NCI-H128 (cell line): ENCODE data around the gene DPYSL5.
"Not testable (repeated sequence)": the region's sequence is repeated elsewhere in the genome, so short reads cannot be mapped to it uniquely, and the experiment has no call there.

Experiments
- DNase-seq: peaks from one replicate; lab custom pipeline; 2025; ENCODE audit not compliant: unreplicated experiment; lab: John Stamatoyannopoulos, UW

The DPYSL5 gene

DNA sequence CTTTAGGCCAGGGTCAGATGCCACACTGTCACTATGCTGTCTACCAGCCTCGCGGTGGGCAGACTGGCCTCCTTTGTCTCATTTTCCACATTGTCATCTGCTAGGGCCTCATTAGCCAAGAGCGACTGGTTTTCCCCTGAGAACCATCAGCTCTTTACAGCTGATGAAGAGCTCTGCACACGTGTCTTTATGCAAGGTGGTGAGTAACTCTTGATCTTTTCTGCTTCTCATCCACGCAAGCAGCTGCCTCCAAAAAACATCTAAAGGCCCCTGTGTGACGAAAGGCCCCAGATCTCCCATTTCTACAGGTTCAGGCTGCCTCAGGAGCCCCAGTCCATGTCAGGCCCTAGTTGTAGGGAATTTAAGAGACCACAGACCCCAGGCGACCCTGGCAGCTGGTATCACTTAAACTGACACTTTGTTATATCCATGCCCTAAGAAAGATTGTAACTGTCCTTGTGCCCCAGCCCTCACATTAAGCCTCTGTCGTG lies 52.9 kb downstream of the DPYSL5 start:
- DNase-seq: no peak

DNA sequence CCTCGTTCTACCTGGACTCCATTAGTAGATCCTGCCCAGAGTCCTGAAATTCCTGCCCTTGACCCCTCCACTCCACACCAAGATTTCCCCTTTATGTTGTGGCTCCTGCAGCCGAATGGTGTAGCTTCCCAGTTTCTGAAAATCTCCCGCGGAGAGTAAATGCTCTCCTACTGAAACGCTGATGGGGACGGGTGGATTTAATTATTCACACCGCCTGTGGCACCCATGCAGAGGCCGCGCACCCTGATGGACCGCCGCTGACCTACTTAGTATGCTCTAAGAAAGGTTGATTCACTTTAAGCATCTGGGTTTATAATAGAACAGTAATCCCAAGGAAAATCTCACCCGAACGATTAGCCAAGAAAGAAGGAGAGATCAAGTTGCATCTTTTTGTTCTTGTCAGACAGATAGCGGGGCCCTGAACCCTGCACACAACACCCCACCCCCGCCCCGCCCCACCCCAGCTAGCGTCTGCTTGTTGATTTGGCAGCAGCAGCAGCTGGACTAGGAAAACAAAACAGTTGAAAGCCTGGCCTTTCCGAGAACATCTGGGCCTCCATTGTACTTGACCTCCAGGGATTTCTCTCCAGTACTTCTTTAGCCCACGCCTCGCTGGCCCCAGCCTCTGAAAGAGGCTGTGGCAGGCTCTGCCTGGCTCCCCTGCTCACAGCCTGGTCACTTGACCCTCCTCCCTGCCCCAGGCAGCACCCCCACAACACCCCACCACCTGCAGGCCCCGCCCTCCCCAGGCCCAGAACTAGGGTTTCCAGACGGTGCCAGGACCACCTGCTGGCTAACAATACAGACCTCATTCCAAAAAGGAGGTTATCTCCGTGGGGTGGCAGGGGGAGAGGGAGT lies 53.6 kb downstream of the DPYSL5 start:
- DNase-seq: no peak

GRCh38 chr2:26903676-26904075 lies 55.7 kb downstream of the DPYSL5 start:
- no peak for DNase-seq

- DNase-seq: no peak
Observed at GRCh38 chr2:26904839-26905238, 56.9 kb downstream of the DPYSL5 start.

DNA sequence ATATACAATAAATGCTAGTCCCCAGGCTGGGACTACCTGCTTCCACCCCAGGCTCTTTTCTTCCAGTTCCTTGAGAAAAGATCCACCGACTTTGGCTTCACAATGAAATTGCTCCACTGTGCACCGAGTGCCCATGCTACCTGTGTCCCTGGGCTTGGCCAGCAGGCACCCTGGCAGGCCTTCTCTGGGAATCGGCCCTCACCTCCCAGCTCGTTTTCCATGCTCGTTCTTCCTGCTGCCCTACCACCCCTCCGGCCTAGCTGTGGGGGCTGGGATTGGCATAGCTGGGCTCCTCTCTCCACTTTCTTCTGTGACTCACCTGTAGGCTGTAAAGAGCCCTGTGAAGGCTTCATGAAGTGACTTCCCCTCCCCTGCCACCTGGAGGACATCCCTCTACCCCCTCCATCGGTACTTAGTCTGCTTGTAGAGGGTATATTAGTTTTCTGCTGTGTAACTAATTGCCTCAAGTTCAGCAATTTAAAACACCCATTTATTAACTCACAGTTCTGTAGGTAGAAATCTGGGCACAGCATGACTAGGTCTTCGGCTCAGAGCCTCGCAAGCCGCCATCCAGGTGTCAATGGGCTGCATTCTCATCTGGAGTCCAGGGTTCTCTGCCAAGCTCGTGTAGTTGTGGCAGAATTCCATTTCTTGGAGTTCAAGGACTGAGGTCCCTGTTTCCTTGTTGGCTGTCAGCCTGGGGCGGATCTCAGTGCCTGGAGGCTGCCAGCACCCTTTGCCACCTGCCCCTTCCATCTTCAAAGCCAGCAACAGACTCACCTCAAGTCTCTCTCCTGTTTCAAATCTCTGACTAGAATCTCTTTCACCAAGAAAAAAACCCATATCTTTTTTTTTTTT lies 57.6 kb downstream of the DPYSL5 start:
- DNase-seq: no peak

- no peak for DNase-seq
Observed at GRCh38 chr2:26907416-26907815, 59.5 kb downstream of the DPYSL5 start.

- DNase-seq: no peak
Observed at GRCh38 chr2:26910176-26910575, 62.2 kb downstream of the DPYSL5 start.

GRCh38 chr2:26911911-26912861 lies 64.3 kb downstream of the DPYSL5 start:
- peak; percentile 62 for DNase-seq

GRCh38 chr2:26913606-26913998 lies 65.7 kb downstream of the DPYSL5 start:
- no peak for DNase-seq

- DNase-seq: no peak
Observed at GRCh38 chr2:26913999-26914658, 66.2 kb downstream of the DPYSL5 start.

DNA sequence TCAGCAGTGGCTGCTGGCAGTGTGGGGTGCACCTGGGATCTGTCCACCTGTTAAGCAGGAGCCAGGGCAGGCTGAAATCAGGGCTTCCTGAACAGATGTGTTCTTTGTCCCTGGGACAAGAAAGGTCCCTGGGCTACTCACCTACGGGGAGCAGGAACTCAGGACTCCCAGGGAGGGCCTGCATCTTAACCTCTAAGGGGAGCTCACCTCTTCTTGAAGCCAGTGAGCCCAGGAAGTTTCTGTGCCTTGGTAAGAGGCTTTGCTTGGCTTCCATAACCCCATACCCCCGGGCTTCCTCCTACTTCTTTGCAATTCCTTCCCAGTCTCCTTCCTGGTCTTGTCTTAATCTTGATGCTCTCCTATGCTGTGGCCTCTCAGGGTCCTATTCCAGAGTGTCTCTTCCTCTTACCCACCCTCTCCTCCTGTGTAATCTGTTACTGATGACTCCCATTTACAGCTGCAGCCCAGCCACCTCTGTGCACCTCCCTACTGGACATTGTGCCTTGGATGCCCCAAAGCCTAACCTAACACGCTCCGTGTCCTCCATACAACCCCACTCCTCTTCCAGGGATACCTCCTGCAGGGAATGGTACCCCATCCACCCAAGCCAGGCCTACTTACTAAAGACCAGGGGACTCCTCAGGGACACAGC lies 66.9 kb downstream of the DPYSL5 start:
- no peak for DNase-seq

DNA sequence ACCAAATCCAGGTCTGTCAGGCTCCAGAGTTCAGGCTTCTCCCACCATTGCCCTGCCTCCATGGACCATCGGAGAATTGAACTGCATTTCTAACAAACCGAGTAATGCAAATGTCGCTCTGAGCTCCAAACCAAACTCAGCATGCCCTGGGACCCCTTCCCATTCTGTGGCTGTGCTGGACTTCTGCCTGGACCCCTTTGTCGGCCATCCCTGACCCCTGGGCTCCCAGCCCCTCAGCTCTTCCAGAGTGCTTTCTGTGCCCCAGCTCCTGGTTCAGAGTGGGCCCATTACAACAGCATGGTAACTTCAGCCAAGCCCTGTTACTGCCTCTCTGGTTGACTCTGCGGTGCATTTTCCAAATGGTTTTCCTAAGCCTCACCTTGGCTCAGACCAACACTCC lies 67.4 kb downstream of the DPYSL5 start:
- no peak for DNase-seq

- no peak for DNase-seq
Observed at GRCh38 chr2:26916128-26916692, 68.3 kb downstream of the DPYSL5 start.

DNA sequence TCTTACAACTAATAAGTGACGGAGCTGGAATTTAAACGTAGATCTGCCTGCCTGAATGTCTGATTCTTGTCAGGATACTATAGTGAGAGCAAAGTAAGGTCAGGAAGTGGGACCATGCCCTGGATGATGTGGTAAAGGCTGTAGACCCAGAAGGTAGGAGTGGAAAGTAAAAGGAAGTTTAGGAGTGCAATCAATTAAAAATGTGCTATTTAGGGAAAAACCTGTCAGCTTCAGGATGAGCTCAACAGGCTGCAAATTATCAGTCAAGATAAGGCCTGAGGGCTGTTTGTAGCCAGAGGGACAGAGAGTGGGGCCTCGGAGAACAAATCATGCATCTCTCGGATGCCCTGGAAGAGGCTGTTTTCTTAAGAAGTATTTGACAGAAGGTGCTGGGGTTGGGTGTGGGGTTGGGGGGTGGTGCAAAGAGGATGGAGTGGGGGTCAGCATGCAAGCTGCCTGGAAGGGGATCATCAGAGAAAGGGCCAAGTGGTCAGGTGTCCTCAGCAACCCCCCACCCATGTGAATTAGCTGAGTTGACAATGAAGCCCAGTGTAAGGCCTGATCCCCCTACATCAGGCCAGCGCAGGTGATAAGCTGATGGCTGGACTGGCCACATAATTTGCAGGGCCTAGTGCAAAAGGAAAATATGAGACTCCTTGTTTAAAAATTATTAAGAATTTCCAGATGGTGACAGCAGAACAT lies 69.4 kb downstream of the DPYSL5 start:
- no peak for DNase-seq

DNA sequence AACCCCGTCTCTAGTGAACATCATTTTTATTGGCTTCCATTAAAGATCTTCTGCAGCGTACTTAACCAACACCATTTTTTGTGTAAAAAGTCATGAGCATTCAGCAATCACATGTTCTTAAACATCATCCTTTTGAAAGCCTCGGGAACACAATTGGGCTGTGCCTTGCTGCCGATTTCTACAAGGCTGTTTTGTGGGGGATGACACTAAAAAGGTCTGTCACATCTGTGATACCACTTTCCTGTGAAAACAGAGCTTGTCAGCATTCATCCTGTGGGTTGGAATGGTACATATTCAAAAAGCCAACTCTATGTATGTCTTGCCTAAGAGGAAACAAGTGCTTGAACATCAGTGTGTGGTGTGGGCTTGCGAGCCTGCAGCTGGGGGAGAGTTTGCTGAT lies 73.4 kb downstream of the DPYSL5 start:
- no peak for DNase-seq

- DNase-seq: peak; percentile 47
Observed at GRCh38 chr2:26922405-26923188, 74.7 kb downstream of the DPYSL5 start.

- DNase-seq: not testable (repeated sequence)
Observed at GRCh38 chr2:26923189-26923466, 75.2 kb downstream of the DPYSL5 start.

DNA sequence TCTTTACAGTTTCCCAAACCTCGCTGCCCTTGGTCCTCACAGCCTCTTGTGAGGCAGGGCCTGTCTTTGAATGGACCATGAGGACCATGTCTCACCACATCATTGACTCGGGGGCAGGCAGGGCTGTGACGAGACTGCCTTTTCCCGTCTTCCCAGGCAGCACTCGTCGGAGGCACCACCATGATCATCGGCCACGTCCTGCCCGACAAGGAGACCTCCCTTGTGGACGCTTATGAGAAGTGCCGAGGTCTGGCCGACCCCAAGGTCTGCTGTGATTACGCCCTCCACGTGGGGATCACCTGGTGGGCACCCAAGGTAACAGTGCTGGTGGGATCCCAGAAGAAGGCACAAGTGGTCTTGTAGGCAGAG lies 76.8 kb downstream of the DPYSL5 start:
- DNase-seq: no peak
